ENCODE results near the gene EIF3D. TPM values are rescaled to one million over a fixed set of nuclear protein-coding genes. Genes with fewer than 3 reads are reported as not detected.

The EIF3D gene
- total and polyA plus RNA-seq, 2 experiments from 2014 or later: 148 to 381 TPM

- no peaks in the 10 kb centered on the region for H3F3A ChIP-seq (replicated peaks; ENCODE audit: low read depth)
- peaks cover 14% of the 10 kb centered on the region for H3K27me3 Mint-ChIP-seq (ENCODE audit: insufficient read depth, low read depth, poor library complexity)
- DNase-seq (ENCODE audit: low spot score) (no peak), ATAC-seq (no peak)
- no peaks in the 10 kb centered on the region; the same call in 2 of the 3 replicates for H3K36me3 Mint-ChIP-seq (ENCODE audit: low read depth)
- TF ChIP-seq NANOG (IDR thresholded peaks at IDR 0.05; ENCODE audit: borderline replicate concordance) (no peak), CTCF (conservative IDR thresholded peaks at IDR 0.05; ENCODE audit: low read depth in 2 of 2) (no peak), ZNF462 (CRISPR knock-in tag; IDR thresholded peaks at IDR 0.05) (no peak), EZH2 (IDR thresholded peaks at IDR 0.05; ENCODE audit: low read depth, unreplicated experiment) (no peak), ZNF331 (CRISPR knock-in tag; IDR thresholded peaks at IDR 0.05; ENCODE audit: low read depth) (no peak), ZNF114 (CRISPR knock-in tag; IDR thresholded peaks at IDR 0.05) (no peak), EZH2phosphoT487 (IDR thresholded peaks at IDR 0.05; ENCODE audit: unreplicated experiment) (no peak), POLR2AphosphoS5 (IDR thresholded peaks at IDR 0.05; ENCODE audit: low read depth) (no peak), REST (IDR thresholded peaks at IDR 0.05; ENCODE audit: unreplicated experiment) (no peak), ETS1 (IDR thresholded peaks at IDR 0.05) (no peak), STAT1 (IDR thresholded peaks at IDR 0.05; ENCODE audit: unreplicated experiment) (no peak), CREB1 (CRISPR knock-in tag; IDR thresholded peaks at IDR 0.05; ENCODE audit: low read depth) (no peak)
- H3K9me2 ChIP-seq (ENCODE audit: insufficient read depth): no peaks in the 10 kb centered on the region
- H3K4me2 ChIP-seq: no peak overlapping the region
- H3K4me3 ChIP-seq: no peak overlapping the region
- no peaks in the 10 kb centered on the region for H3K36me3 ChIP-seq (ENCODE audit: insufficient read depth)
- no peak overlapping the region for H3K27ac ChIP-seq (ENCODE audit: low read depth)
- H4K20me1 ChIP-seq (replicated peaks; ENCODE audit: insufficient read depth): no peaks in the 10 kb centered on the region
- H2AFZ ChIP-seq: no peak overlapping the region
- H3K4me1 Mint-ChIP-seq: peaks cover 16% of the 10 kb centered on the region
- no peak overlapping the region for H3K4me3 Mint-ChIP-seq
- H3K79me2 ChIP-seq (replicated peaks; ENCODE audit: insufficient read depth): no peaks in the 10 kb centered on the region
- H3K9me3 Mint-ChIP-seq: no peaks in the 10 kb centered on the region
- H3K27ac Mint-ChIP-seq: no peak overlapping the region
- H3K27me3 ChIP-seq (ENCODE audit: insufficient read depth): no peaks in the 10 kb centered on the region
- H3K4me1 ChIP-seq (ENCODE audit: insufficient read depth): peaks cover 7% of the 10 kb centered on the region; the same call in 1 of the 2 replicates
Measured at GRCh38 chr22:36465232-36466021, 63.5 kb downstream of the EIF3D start.

Data from GM23338 (cell line).